Body of pancreas (tissue), 4 donors: ENCODE measurements around the gene TJP1.

Experiments used
- CTCF ChIP-seq, 7 experiments: fragments of 450-650 bp in 4 of 7; fragments of 200-600 bp in 3 of 7; sonication (generic) in 3 of 7; IDR thresholded peaks; one replicate each; pipeline ENCODE4 v1.5.1; 2016 to 2019; ENCODE audit warnings: antibody characterized with exemption in 7 of 7
- POLR2A ChIP-seq, 3 donors: fragments of 450-650 bp; IDR thresholded peaks; one replicate each; pipeline ENCODE4 v1.6.1; 2016; ENCODE audit warnings: antibody characterized with exemption in 3 of 3, mild to moderate bottlenecking in 2 of 3

GRCh38 chr15:29854413-29854812 lies 32.1 kb upstream of the TJP1 start:
- no peak for TF ChIP-seq CTCF (IDR thresholded peaks at IDR 0.05)
- TF ChIP-seq POLR2A (IDR thresholded peaks at IDR 0.05) = no peak
